Measurements from ENCODE around the gene ZNF638.
A peak's percentile ranks its signal among the peaks of the same experiment; 100 is the strongest.
"Not testable (repeated sequence)": the region's sequence is repeated elsewhere in the genome, so short reads cannot be mapped to it uniquely, and the experiment has no call there.

The ZNF638 gene, protein sequence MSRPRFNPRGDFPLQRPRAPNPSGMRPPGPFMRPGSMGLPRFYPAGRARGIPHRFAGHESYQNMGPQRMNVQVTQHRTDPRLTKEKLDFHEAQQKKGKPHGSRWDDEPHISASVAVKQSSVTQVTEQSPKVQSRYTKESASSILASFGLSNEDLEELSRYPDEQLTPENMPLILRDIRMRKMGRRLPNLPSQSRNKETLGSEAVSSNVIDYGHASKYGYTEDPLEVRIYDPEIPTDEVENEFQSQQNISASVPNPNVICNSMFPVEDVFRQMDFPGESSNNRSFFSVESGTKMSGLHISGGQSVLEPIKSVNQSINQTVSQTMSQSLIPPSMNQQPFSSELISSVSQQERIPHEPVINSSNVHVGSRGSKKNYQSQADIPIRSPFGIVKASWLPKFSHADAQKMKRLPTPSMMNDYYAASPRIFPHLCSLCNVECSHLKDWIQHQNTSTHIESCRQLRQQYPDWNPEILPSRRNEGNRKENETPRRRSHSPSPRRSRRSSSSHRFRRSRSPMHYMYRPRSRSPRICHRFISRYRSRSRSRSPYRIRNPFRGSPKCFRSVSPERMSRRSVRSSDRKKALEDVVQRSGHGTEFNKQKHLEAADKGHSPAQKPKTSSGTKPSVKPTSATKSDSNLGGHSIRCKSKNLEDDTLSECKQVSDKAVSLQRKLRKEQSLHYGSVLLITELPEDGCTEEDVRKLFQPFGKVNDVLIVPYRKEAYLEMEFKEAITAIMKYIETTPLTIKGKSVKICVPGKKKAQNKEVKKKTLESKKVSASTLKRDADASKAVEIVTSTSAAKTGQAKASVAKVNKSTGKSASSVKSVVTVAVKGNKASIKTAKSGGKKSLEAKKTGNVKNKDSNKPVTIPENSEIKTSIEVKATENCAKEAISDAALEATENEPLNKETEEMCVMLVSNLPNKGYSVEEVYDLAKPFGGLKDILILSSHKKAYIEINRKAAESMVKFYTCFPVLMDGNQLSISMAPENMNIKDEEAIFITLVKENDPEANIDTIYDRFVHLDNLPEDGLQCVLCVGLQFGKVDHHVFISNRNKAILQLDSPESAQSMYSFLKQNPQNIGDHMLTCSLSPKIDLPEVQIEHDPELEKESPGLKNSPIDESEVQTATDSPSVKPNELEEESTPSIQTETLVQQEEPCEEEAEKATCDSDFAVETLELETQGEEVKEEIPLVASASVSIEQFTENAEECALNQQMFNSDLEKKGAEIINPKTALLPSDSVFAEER (N-terminal part only)

DNA sequence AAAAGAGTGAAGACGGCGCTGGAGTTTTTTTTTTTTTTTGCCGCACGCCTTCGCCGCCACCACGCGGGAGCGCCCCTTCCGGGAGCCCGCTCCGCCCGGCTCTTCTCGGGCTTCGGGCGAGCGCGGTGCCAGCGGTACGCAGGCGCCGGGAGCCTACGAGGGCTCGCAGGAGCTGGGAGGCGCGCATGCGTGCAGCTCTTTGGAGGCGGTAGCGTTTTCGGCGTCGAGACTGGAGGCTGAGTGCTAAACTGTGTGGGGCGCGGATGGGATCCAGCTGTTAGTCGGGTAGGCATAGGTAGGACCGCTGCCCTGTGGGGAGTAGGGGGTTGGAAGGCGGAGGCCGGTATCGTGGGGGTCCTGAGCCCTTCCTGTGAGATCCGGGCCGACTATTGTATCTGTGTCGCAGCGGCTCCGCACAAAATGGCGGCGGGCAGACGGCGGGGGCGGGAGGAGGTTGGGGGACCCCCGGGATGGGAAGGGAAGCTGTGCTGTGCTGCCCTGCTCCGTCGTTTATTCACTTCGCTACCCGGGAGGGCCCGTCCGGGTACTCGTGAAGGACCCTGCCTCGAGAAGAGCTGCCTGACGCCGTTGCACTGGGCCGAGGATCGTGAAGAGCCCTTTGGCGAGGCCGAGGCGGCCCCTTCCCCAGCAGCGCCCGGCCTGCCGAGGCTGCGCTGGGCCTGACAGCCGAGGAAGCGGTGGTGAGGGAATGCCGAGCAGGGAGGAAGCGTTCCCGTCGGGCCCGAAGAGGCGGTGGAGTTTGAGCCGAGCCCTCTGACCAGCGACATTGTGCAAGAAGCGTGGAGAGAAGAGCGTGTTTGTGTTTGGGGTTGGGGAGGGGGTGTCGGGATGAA lies at the start of gene ZNF638:
Gene ZNF638 (plus strand): TSS at position 202 of the 854 bp plus-strand sequence. CDS start 17,173 bp downstream, outside the sequence.
- DNase-seq: peak; percentile 82

DNA sequence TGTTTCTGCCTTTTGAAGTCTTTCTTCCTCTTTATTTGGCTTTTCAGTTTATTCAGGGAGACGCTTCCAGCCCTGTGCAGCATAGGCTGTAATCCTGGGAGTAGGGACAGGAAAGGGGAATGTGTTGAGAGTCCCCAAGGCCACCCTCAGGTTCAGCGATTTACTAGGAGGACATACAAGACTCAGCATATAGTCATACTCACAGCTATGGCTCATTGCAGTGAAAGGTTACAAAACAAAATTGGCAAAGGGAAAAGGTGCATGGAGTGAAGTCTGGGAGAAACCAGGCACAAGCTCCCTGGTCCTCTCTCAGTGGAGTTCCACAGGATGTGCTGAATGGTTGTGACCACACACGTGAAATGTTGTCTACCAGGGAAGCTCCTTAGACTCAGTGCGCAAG lies 49.6 kb upstream of the ZNF638 start:
- DNase-seq: peak; percentile 15

DNA sequence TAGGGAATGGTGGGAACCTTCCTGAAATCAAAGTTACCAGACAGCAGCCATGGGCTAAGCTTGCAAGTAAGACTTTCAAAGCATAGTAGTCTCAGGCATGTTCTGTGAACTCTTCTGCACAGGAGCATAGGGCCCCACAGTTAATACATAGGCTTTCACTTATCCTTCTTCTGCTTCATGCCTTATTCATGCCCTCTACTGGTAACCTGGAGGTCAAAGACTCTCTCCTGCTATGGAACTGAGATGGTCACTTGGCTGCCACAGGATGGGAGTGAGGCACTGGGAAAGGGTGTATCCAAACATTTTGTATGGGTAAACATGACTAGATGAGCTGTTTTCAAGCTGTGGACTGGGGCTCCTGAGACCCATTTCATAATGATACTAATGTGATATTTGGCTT lies 49.1 kb upstream of the ZNF638 start:
- DNase-seq: peak; percentile 76

DNA sequence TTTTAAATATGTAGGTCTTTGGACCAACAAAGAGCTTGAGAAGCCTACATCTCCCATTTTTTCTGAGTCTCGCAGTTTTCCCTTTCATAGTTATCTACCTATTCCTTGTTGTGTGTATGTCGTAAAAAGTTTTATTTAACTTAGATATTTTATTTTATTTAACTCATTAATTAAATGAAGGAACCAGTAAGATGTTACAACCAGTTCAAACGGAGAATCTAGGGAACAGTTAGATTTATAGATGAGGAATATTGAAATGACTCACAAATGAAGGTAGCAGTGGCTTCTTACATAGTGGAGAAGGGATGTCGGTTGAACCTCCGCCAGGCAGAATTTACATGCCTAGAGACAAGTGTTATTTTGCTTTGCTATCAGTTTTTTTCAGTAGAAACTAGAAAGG lies 48.5 kb upstream of the ZNF638 start:
- DNase-seq: peak; percentile 97

DNA sequence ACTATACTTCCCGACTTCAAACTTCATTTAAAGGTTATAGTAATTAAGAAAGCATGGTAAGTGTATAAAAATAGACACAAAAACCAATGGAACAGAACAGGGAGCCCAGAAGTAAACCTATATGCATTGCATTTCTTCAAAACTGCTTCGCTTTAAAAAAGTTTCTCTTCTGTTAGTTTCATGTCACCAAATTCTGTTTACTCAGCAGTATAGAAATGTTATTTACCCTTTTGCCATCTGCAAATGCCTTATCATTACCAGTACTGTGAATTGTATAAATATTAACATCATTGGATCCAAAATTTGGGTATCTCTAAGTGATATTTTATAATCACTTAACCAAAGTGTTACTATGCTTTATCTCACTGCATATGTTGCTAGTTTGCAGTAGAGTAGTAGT lies 45.9 kb upstream of the ZNF638 start:
- DNase-seq: no peak

DNA sequence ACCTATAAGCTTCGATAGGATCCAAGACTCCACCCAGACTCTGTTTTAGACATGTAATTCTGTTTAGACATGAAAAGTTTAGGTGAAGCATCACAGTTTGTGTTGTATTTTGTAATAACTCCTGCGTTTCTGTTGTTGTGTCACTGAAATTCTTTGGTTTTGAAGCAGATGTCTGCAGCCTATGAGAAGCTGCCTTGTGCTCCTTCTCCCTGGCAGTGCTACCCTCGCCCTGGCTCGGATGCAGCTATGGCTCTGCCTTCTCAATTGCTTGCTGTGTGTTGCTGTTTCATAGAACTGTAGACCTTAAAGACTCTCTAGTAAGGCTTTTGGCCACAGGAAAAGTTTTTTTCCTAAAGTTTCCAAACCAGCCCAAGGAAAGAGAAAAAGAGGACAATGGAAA lies 40.2 kb upstream of the ZNF638 start:
- DNase-seq: no peak

DNA sequence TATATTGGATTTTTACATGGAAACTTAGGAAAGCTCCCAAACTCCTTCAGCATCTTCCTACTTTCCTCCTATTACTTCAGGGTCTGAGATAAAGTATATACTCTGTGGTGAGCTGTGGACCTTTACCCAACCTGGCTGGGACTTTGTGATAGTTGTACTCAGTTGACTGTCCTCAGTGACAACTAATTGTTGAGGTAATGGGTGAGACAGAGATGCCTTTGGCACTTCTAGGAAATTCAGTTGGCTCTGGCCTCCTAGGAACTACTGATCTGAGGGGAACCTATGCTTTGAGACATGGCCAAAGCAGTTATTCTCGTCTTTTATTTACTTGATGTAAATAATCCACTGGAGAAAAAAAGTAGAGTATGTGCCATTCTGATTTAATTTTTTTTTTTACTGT lies 39.4 kb upstream of the ZNF638 start:
- no peak for DNase-seq

DNA sequence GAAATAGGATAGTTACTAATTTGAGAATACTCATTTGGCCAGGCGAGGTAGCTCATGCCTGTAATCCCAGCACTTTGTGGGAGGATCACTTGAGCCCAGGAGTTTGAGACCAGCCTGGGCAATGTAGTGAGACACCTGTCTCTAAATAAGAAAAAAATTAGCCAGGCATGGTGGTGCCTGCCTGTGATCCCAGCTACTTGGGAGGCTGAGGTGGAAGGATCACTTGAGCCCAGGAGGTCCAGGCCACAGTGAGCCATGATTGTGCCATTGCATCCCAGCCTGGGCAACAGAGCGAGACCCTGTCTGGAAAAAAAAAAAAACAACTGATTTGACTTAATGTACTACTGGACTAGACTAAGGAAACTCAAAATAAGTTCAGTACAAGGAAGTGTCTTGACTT lies 32.7 kb upstream of the ZNF638 start:
- no peak for DNase-seq

DNA sequence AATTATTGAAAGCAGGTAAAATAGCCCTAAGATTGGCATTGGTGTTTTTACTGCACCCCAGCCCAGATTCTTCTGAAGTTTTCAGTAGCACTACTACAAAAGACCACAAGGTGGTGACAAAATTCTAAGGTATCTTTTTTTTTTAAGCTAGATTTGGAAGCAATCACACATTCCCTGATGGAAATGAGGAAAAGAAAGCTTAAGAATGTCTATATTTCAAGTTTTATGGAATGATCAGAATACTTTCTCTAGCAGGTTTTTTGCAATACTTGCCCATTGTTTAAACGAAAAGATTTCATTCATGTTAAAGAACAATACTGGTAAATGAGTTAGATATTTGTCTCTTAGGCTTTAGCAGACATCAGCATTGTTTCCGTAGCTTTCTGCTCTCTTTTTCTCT lies 32.1 kb upstream of the ZNF638 start:
- DNase-seq: peak; percentile 15

DNA sequence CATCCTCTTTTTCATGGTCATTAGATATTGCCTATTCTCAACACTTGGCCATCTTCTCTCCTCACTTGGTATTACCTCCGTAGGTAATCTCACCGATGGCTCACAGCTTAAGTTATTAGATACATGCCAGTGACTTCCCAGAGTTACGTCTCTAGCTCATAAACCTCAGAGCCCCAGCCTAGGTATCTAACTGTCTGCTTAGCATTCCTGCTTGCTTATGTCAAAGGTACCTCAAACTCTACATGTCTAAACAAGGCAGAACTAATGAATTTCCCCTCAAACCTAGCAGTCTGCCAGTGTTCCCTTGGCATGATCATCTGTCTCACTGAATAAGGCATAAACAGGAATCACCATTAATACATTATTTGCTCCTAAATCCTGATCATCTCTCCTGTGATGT lies 27.7 kb upstream of the ZNF638 start:
- DNase-seq: no peak

DNA sequence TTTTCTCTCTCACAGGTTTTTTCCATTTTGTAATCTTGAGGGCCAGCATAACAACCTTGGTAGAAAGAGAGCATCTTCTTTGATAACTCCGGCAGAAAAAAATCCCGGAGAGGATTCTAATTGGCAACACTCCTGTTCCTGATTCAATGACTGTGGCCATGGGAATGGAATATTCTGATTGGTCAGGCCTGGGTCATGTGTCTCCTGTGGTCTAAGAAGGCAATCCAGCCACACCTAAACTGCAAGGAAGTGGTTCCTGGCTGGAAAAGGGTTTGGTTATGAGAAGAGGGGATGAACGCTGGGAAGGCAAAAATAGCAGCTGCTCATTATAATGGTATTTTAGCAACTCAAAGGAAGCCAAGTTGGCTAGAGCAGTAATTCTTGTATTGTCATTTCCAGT lies 24.8 kb upstream of the ZNF638 start:
- no peak for DNase-seq

DNA sequence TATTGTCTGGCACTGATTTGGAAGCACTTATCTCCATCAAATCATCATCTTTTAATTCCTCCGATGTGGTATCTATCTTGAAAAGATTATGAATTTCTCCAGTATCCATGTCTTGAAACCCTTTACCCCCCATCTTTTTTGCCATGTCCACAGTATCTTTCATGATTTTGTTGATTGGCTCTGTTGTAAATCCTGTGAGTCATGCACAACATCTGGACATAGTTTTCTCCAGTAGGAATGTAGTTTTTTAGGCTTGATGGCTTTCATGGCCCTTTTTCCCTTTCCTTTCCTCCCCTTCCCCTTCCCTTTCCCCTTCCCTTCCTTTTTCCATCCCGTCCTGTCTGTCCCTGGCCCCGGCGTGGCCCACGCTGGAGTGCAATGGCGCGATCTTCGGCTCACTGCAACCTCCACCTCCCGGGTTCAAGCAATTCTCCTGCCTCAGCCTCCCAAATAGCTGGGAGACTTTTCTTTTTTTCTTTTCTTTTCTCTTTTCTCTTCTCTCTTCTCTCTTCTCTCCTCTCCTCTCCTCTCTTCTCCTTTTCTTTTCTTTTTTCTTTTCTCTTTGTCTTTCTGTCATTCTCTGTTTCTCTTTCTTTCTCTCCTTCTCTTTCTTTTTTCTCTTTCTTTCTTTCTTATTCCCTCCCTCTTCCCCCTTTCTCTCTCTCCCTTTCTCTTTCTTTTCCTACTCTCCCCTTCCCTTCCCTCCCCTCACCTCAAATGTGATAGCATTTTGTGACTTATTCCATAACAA lies 18.4 kb upstream of the ZNF638 start:
- DNase-seq: no peak

DNA sequence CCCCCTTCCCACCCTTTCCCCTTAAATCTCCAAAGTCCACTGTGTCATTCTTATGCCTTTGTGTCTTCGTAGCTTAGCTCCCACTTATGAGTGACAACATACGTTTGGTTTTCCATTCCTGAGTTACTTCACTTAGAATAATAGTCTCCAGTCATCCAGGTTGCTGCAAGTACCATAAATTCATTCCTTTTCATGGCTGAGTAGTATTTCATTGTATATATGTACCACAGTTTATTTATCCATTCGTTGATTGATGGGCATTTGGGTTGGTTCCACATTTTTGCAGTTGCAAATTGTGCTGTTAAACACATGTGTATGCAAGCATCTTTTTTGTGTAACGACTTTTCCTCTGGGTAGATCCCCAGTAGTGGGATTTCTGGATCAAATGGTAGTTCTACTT lies 14.5 kb upstream of the ZNF638 start:
- DNase-seq: no peak

DNA sequence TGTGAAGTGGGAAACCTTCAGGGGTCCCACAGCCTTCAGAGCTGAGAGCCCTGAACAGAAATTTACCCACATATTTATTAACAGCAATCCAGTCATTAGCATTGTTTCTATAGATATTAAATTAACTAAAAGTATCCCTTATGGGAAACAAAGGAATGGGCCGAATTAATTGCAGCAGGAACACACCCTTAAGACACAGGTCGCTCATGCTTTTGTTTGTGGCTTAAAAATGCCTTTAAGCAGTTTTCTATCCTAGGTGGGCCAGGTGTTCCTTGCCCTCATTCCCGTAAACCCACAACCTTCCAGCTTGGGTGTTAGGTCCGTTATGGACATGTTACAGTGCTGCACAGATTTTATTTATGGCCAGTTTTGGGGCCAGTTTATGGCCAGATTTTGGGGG lies 13.7 kb upstream of the ZNF638 start:
- DNase-seq: not testable (repeated sequence)

DNA sequence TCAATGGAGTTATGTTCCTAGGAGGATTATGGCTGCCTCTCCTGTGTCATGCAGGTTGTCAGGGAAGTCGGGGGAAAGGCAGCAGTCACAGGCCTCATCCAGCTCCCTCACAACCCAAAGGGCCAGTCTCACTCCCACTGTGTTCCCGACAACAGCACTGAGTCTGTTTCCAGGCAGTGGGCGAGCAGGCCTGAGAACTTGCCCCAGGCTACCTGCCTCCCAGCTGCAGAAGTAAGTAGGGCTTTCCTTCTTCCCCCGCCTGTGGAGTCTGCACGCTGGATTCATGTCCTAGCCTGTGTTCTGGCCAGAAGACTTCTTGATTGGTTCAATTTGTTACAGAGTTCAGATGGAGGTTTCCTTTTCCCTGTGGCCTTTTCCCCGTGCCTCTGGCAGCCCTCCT lies 8.2 kb upstream of the ZNF638 start:
- DNase-seq: no peak

DNA sequence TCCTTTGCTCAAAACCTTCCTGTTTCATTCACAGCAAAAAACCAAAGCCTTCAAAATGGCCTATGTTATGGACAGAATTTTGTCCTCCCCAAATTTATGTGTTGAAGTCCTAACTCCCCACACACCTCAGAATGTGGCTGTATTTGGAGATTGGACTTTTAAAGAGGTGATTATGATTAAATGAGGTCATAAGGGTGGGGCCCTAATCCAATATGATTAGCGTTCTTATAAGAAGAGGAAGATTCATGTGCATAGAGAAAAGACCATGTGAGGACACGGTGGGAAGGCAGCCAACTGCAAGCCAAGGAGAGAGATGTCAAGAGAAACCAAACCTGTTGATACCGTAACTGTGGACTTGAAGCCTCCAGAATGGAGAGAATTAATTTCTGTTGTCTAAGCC lies 4.6 kb upstream of the ZNF638 start:
- no peak for DNase-seq

DNA sequence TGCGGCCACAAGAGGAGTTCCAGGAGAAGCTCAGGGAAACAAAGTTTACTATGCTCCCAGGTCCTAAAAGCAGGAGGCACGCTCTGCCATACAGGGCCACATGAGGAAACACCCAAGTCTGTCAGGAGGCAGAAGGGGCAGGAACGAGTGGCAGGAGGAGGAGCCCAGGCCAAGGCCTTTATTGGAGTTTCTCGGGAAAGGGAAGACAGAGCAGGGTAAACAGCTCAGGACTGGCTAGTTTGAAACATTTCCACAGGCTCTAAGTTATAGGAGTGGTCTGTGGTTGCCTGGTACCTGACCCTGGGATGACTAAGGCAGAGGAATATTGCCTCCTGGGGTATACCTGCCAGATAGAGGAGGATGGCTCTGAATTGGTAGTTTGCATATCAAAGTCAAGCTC lies 3.7 kb upstream of the ZNF638 start:
- no peak for DNase-seq

DNA sequence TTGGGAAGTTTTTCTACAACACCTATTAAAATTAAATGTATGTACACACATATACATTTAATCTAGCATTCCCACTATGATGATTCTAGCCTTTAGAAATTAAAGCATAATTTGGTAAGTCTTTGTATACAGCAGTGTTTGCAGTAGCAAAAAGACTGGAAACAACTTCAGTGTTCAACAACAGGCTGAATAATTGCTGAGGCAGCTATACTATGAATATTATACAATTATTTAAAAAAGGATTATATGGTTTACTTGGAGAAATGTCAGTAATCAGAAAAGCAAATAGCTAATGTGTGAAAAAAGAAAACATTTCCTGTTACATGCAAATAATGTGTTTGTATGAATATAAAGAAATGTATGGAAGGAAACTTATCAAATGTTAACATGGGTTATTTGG lies 1.4 kb upstream of the ZNF638 start:
- DNase-seq: no peak

DNA sequence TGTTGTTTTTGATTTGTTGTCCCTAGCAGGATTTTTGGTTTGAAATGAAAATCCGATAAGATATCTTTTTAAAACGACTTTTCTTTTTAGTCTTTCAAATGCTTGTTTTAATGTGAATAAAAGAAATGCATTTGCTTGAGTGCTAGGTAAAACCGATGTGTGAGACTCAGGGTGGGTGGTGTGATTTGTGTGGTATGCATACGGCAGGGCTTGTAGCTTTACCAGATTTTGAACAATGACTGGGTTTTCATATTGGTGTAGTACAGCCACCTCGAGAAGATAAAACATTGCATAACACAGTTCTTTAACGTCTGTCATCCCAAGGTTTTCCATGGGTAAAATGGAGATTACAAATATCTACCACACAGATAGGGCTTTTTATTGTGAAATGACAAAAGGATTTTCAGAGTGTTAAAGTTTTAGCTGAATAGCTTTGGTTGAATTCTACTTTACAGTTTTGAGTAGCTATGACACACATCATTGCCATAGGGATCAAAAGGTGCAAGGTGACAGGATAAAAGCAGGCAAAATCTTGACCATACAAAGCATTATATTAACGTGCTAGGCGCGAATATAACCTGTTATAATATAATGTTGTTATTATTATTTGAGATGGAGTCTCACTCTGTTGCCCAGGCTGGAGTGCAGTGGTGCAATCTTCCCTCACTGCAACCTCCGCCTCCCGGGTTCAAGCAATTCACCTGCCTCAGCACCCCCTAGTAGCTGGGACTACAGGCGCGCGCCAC lies 824 bp upstream of the ZNF638 start:
- no peak for DNase-seq

DNA sequence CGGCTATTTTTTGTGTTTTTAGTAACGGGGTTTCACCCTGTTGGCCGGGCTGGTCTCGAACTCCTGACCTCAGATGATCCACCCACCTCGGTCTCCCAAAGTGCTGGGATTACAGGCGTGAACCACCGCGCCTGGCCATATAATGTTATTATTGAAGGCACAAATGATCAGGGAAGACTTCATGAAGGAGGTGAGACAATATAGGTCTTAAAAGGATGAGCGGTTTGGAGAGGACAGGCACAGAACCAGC lies 326 bp upstream of the ZNF638 start:
- DNase-seq: not testable (repeated sequence)

DNA sequence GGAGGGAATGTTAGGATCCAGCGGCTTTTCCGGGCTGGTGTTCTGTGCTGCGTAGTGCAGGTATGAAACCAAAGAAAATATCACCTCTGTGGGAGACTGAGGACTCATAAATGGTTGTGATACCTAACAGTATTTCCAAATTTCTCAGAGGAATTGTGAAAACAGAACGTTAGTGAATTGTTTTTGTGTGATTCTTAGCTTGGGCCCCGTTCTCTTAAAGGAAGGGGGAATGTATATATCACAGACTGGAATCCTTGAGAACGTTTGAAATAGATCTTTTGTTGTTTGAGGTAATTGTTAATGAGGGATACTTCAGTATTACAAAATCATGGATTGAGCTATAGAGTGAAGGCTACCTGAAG lies 834 bp downstream of the ZNF638 start:
- DNase-seq: no peak

All from NCI-H526 treated with DMSO at 0.1 percent for 48 hours (cell line).